Endothelial cell of umbilical vein (primary cell): ENCODE results near the gene KCND2.

Source experiments
- EZH2 ChIP-seq: IDR thresholded peaks from 2 replicates; pipeline ENCODE4 v1.6.1; 2012; ENCODE audit warnings: borderline replicate concordance, low read depth, mild to moderate bottlenecking, moderate library complexity, low read length, inconsistent platforms; ENCODE audit not compliant: severe bottlenecking
- FOS ChIP-seq: IDR thresholded peaks from 2 replicates; pipeline ENCODE4 v1.6.1; 2011; ENCODE audit warnings: mild to moderate bottlenecking, low read length, moderate library complexity, borderline replicate concordance; ENCODE audit not compliant: insufficient read depth
- GATA2 ChIP-seq: IDR thresholded peaks from 2 replicates; pipeline ENCODE4 v1.7.0; 2011; ENCODE audit warnings: low read depth, mild to moderate bottlenecking, moderate library complexity, mixed read lengths, low read length; ENCODE audit not compliant: insufficient read length, insufficient read depth
- JUN ChIP-seq: IDR thresholded peaks from 2 replicates; pipeline ENCODE4 v1.6.1; 2011; ENCODE audit warnings: borderline replicate concordance, low read depth; ENCODE audit not compliant: insufficient read length, insufficient read depth
- MYC ChIP-seq: IDR thresholded peaks from one replicate; pipeline ENCODE4 v1.6.1; 2011; ENCODE audit warnings: mild to moderate bottlenecking, low read depth, low read length
- POLR2A ChIP-seq: IDR thresholded peaks from 2 replicates; pipeline ENCODE4 v1.6.1; 2012; ENCODE audit warnings: low read depth, mild to moderate bottlenecking, control low read depth, low read length
- POLR2AphosphoS5 ChIP-seq: IDR thresholded peaks from 2 replicates; pipeline ENCODE4 v1.6.1; 2012; ENCODE audit warnings: low read depth, mild to moderate bottlenecking, control low read depth, low read length, moderate library complexity; ENCODE audit not compliant: insufficient read depth
- TF ChIP-seq, protein P1 (sequence below), 2 donors: IDR thresholded peaks; 1 replicate in 1 of 2; 2 replicates in 1 of 2; pipeline ENCODE4 v1.5.1; 2011; ENCODE audit warnings: low read length in 2 of 2, mild to moderate bottlenecking in 2 of 2, moderate library complexity in 2 of 2, control low read depth in 1 of 2, inconsistent platforms in 1 of 2, low read depth in 1 of 2; ENCODE audit not compliant: insufficient read depth in 1 of 2; ENCODE audit errors: extremely low read depth in 1 of 2

DNA sequence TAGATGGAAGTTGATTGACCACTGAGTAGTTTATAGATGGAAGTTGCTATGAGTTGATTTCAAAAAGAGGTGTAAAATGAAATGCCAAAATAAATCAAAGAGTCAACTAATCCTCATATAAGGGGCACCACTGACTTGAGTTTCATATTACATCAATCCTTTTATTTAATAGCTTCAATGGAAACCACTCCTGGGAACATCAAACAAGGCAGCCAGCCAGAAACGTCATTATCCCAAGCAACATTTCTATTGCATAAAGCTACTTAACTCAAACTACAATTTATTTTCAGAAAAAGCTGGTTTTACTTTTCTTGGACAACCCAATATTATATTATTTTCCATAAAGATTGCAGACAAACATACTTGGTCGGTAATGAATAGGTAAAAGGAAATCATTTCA is 422.9 kb downstream of the KCND2 start:
- TF ChIP-seq, protein P1, sequence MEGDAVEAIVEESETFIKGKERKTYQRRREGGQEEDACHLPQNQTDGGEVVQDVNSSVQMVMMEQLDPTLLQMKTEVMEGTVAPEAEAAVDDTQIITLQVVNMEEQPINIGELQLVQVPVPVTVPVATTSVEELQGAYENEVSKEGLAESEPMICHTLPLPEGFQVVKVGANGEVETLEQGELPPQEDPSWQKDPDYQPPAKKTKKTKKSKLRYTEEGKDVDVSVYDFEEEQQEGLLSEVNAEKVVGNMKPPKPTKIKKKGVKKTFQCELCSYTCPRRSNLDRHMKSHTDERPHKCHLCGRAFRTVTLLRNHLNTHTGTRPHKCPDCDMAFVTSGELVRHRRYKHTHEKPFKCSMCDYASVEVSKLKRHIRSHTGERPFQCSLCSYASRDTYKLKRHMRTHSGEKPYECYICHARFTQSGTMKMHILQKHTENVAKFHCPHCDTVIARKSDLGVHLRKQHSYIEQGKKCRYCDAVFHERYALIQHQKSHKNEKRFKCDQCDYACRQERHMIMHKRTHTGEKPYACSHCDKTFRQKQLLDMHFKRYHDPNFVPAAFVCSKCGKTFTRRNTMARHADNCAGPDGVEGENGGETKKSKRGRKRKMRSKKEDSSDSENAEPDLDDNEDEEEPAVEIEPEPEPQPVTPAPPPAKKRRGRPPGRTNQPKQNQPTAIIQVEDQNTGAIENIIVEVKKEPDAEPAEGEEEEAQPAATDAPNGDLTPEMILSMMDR (IDR thresholded peaks at IDR 0.05; ENCODE audit: extremely low read depth in 1 of 2, insufficient read depth in 1 of 2, low read depth in 1 of 2, low read length in 2 of 2) = no peak
- no peak for TF ChIP-seq EZH2
- no peak for TF ChIP-seq JUN
- TF ChIP-seq POLR2A = no peak
- TF ChIP-seq MYC = no peak
- TF ChIP-seq FOS = no peak
- TF ChIP-seq POLR2AphosphoS5 = no peak
- TF ChIP-seq GATA2 = no peak
